HG03280 (cell line): Measurements from ENCODE around the gene MED1.
"Not testable (repeated sequence)": the region's sequence is repeated elsewhere in the genome, so short reads cannot be mapped to it uniquely, and the experiment has no call there.

Experiments used
- ATAC-seq: cut with Tn5 transposase; IDR thresholded peaks from one replicate; pipeline ENCODE4 v1.9.1; 2021; ENCODE audit warnings: mild to moderate bottlenecking, moderate library complexity; ENCODE audit not compliant: unreplicated experiment

MED1 gene

GRCh38 chr17:39429600-39429999 lies 21.5 kb downstream of the MED1 start:
- ATAC-seq, result no peak

GRCh38 chr17:39416141-39416540 lies 34.9 kb downstream of the MED1 start:
- no peak for ATAC-seq

- no peak for ATAC-seq
Observed at GRCh38 chr17:39410279-39410678, 40.8 kb downstream of the MED1 start.

GRCh38 chr17:39408360-39408759 lies 42.7 kb downstream of the MED1 start:
- no peak for ATAC-seq

GRCh38 chr17:39406951-39407350 lies 44.1 kb downstream of the MED1 start:
- no peak for ATAC-seq

GRCh38 chr17:39405436-39405835 lies 45.6 kb downstream of the MED1 start:
- no peak for ATAC-seq

GRCh38 chr17:39404542-39405378 lies 46.3 kb downstream of the MED1 start:
- ATAC-seq, result no peak

GRCh38 chr17:39402890-39403605 lies 48.0 kb downstream of the MED1 start:
- ATAC-seq, result no peak

GRCh38 chr17:39402244-39402889 lies 48.7 kb downstream of the MED1 start:
- peak; percentile 63 for ATAC-seq

GRCh38 chr17:39401412-39402243 lies 49.4 kb downstream of the MED1 start, which contains the start of gene FBXL20:
Gene FBXL20, minus strand, starts transcription at chr17:39401626. Its CDS starts 224 bp downstream, at chr17:39401402.
- ATAC-seq, result peak; percentile 71

- peak; percentile 4 for ATAC-seq
Observed at GRCh38 chr17:39400547-39401411, 50.3 kb downstream of the MED1 start.

- no peak for ATAC-seq
Observed at GRCh38 chr17:39399791-39400190, 51.3 kb downstream of the MED1 start.

GRCh38 chr17:39393736-39394135 lies 57.3 kb downstream of the MED1 start:
- ATAC-seq, result no peak

- no peak for ATAC-seq
Observed at GRCh38 chr17:39391448-39391847, 59.6 kb downstream of the MED1 start.

GRCh38 chr17:39385040-39385439 lies 66.0 kb downstream of the MED1 start:
- ATAC-seq, result no peak

- ATAC-seq, result no peak
Observed at GRCh38 chr17:39380144-39380543, 70.9 kb downstream of the MED1 start.

GRCh38 chr17:39376434-39376833 lies 74.6 kb downstream of the MED1 start:
- no peak for ATAC-seq

- not testable (repeated sequence) for ATAC-seq
Observed at GRCh38 chr17:39367805-39368204, 83.3 kb downstream of the MED1 start.

GRCh38 chr17:39365872-39366271 lies 85.2 kb downstream of the MED1 start:
- no peak for ATAC-seq

- no peak for ATAC-seq
Observed at GRCh38 chr17:39365242-39365641, 85.8 kb downstream of the MED1 start.
